ENCODE results near the gene TCTN1.
"Not testable (repeated sequence)": the region's sequence is repeated elsewhere in the genome, so short reads cannot be mapped to it uniquely, and the experiment has no call there.

Gene TCTN1

DNA sequence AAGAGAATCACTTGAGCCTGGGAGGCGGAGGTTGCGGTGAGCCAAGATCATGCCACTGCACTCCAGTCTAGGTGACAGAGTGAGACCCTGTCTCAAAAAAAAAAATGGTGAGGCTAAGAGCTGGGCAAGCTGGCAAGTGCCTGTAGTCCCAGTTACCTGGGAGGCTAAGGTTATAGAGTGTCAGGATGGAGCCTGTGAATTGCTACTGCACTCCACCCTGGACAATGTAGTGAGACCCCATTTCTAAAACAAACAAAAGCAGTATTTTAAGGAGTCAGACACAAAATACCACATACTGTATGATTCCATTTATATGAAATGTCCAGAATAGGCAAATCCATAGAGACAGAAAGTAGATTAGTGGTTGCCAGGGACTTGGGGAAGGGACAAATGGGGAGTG is 26.8 kb upstream of the TCTN1 start:
- not testable (repeated sequence) for DNase-seq

DNA sequence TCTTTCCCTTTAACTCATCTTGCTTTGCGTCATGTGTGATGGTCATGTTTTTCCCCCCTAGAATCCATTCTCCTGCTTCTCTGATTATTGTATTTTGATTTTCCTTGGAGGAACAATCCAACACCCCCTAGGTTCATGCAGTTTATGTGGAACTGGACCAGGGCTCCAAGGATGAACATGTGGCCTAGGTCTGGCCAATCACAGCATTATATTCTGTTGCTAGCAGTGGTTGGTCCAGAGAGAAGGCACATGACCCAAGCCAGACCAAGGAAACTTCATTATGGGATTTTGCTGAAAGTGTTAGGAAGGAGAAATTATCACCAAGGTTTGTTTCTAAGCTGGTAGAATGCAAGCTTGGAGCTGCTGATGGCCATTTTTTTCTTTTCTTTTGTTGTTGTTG is 23.9 kb upstream of the TCTN1 start:
- no peak for DNase-seq

DNA sequence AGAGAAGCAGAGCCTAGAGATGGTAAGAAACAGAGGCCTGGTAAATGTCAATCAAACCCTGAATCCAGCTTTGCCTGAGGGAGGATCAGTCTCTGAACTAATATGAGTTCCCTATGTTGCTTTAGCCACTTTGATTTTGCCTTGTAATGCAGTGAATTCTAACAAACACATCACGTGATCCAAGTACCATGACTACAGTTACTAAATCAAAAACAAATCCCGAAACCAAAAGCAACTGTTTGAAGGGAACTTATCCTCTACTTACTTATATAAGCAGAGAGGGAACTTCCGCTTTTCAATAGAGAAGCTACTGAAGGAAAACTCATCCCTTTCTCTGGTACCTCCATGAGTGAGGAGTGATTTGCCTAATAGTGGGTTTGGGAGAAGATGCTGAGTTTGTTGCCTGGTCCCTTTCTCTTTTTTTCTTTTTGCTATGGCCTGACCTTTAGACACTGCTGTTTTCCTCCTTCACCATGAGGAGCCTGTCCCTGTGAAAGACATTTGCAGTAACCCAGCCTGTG is 23.1 kb upstream of the TCTN1 start:
- DNase-seq = no peak

DNA sequence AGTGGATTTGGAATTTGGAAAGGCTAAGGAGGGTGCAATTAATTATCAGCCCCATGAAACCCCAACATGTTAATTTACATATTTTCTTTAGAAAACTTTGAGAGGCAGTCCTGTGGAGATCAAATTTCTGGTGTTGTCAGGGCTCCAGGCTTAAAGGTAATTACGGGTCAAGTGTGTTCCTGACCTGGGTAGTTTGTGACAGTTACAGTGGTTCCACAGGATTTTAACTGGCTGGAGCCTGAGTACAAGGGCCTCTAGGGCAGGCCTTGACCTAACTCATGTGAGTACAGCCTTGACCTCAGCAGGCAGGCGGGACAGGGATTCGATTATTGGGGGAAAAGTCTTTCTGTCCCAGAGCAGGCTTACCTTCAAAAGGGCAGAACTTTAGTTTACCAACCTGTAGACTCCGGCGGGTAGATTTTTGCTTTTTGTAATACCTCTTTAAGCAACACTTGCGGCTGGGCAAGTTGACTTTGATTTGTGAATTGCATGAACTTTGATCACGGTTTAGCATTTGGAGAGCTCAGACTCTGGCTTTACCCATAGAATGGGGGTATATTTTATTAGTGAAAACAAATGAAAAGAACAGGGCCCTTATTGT is 22.4 kb upstream of the TCTN1 start:
- DNase-seq = no peak

DNA sequence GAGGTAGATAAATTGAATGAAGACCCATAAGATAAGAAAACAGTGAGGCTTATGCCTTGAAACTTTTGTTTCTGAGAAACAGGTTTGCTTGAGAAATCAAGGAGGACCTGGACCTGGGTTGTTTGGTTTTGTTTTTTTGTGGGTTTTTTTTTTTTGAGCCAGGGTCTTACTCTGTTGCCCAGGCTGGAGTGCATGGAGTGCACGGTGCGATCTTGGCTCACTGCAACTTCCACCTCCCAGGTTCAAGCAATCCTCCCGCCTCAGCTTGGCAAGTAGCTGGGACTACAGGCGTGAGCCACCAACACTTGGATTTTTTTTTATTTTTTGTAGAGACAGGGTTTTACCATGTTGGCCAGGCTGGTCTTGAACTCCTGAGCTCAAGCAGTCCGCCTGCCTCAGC is 21.9 kb upstream of the TCTN1 start:
- no peak for DNase-seq

DNA sequence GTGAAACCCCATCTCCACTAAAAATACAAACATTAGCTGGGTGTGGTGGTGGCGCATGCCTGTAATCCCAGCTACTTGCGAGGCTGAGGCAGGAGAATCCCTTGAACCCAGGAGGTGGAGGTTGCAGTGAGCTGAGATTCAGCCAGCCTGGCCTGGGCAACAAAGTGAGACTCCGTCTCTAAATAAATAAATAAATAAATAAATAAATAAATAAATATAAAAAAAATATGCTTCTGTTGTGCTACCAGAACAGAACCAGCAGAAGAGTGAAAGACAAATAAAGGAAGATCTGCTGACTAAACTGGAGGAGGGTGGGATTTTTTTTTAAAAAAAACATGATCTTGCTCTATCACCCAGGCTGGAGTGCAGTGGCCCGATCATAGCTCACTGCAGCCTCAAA is 21.0 kb upstream of the TCTN1 start:
- not testable (repeated sequence) for DNase-seq

DNA sequence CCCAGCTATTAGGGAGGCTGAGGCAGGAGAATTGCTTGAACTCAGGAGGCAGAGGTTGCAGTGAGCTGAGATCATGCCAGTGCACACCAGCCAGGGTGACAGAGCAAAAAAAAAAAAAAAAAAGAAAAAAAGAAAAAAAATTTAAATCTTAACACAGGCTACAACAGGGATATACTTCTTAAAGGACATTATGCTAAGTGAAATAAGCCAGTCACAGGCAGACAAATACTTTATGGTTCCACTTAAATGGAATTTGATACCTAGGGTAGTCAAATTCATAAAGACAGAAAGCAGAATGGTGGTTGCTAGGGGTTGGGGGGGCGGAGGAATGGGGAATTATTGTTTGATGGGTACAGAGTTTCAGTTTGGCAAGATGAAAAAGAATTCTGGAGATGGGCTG is 16.0 kb upstream of the TCTN1 start:
- no peak for DNase-seq

DNA sequence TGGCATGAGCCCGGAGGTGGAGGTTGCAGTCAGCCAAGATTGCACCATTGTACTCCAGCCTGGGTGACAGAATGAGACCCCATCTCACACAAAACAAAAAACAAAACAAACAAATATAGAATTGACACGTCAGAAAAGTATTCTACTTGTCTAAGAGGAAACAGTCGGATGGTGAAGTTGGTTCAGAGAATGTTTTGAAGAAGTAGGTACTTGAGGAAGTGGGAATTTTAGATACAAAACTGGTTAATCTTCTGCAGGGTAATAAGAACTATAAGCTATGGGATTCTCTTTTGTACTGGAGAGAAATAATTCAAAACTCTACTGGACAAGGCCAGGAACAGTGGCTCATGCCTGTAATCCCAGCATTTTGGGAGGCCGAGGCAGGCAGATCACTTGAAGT is 14.6 kb upstream of the TCTN1 start:
- DNase-seq = no peak

DNA sequence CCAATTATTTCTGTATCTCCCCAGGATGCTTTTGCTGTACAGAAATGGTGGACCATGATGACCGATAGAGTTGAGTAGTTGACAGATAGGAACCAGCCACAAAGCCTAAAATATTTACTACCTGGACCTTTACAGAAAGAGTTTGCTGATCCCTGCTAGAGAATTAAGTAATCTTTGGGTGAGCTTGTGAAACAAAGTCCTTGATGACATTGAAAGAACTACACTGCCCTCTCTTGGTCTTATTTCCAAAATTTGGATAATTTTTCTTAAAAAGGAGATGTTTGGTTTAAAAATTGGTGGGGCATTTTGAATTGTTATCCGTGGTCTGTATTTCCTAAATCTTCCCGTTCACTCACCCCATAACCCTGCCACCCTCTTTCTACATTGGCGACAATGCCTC is 13.7 kb upstream of the TCTN1 start:
- no peak for DNase-seq

DNA sequence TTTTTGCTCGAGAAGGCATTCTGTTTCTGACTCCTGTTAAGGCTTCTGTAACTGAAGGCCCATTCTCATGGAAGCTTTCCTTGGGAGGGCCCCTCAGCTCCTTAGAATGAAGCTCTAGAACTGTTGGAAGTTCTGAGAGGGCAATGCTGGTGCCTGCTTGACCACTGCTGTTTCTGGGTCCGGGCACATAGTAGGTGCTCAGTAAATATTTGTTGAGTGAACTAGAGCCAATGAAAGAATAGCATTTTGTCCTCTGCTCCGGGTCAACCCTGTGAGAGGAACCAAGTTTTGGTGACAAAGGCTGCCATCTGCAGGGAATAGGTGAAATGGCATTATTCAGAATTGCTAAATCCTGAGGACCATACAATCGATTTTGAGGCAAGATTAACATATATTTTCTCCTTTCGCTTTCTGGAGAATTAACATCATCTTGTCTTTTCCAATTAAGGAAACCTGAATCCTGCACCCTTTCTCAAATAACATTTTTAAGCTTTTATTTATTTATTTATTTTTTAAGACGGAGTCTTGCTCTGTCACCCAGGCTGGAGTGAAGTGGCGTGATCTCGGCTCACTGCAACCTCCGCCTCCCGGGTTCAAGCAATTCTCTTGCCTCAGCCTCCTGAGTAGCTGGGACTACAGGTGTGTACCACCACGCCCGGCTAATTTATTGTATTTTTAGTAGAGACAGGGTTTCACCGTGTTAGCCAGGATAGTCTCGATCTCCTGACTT is 11.7 kb upstream of the TCTN1 start:
- DNase-seq = peak; percentile 40

DNA sequence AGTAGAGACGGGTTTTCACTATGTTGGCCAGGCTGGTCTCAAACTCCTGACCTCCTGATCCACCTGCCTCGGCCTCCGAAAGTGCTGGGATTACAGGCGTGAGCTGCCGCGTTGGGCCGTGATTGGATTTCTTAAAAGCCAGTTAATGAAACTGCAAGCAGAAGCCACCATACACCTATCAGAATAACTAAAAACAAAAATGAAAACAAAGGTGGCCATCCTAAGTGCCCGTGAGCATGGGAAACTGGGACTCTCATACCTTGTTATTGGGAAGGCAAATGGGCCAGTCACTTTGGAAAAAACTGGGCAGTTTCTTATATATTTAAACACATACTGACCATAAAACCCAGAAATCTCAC is 7.7 kb upstream of the TCTN1 start:
- DNase-seq = no peak

DNA sequence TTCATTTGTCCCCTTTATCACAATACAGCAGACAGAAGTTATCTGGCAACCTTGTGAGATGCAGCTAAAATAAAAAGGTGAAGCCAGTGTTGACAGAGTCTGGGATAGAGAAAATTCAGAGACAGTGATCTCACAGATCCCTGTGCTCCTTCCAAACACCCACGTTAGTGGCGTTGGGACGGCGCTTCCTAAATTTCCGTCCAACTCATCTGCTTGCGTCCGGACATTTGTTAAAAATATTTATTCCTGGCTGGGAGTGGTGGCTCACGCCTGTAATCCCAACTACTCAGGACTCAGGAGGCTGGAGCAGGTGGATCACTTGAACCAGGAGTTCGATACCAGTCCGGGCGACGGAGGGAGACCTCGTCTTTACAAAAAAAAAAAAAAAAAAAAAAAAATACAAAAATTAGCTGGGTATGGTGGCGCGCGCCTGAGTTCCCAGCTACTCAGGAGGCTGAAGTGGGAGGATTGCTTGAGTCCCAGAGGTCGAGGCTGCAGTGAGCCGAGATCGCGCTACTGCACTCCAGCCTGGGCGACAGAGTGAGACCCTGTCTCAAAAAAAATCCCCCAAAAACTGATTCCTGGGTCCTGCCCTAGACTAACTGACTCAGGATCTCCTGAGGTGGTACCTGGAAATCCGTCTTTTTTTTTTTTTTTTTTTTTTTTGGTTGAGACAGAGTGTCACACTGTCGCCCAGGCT is 708 bp upstream of the TCTN1 start:
- DNase-seq = peak; percentile 7

DNA sequence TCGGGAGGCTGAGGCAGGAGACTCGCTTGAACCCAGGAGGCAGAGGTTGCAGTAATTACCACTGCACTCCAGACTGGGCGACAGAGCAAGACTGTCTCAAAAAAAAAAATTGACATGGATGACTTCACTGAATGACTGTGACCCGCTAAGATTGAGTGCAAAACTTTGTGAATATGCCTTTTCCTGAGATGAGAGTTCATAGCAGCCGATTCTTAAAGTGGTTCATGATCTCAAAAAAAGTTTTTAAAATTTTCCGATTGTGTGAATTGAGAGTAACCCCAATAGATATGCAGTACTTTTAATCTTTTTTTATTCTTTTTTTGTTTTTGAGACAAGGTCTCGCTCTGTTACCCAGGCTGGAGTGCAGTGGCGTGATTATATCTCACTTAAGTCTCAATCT is 1.2 kb downstream of the TCTN1 start:
- no peak for DNase-seq

DNA sequence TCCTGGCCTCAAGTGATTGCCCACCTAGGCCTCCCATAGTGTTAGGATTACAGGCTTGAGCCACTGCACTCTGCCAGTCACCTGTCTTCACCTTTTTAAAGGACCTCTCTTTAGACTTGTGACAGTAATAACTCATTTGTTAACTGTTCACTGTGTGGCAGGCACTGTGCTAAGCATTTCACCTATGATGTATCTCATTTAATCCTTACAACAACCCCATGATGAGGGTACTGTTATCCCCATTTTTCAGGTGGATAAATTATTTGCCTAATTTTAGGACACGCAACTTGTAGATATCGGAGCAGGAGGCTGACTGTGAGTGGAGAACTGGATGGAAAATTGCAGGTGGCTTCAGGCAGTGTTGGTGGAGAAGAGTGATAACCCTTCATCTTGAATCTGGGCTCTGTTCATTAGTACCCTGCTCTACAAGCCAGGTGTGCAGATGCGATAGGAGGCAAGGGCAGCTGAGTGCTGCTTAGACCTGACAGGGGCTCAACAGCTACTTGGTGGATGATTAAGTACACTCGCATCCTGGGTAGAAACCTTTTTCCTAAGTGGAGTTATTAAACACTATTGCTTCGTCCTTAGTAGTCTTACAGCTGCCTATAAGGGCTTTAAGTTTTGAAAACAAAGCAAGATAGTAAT is 2.7 kb downstream of the TCTN1 start:
- DNase-seq = no peak

DNA sequence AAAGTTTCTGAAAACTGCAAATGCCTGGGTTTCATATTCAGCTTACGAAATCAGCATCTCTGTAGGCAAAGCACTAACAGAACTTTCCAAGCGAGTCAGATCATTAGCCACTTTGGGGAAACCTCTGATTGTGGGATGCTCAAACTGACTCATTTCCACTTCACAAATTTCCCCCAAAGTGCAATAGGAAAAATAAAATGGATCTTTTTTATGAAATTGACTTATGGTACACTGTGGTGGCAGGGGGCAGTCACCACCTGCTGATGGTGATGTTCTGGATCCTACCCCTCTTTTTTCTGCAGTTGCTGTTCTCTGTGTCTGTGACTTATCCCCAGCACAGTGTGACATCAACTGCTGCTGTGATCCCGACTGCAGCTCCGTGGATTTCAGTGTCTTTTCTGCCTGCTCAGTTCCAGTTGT is 5.6 kb downstream of the TCTN1 start:
- no peak for DNase-seq

DNA sequence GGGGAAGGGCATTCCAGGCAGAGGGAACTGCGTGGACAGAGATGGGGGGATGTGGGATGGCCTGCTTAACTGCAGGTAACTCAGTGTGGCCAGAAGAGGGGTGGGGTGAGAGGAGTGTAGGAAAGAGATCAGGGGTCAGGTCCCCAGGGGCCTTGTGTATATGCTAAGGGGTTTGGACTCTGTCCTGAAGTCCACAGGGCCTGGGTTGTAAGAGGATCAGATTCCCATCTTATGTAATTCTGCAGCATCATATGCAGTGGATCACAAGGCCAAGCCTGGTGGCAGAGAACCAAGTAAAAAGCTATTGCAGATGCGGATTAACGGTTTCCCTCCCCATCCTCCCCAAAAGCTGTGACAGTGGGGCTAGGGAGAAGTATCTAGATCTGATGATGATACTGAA is 8.7 kb downstream of the TCTN1 start:
- DNase-seq = no peak

DNA sequence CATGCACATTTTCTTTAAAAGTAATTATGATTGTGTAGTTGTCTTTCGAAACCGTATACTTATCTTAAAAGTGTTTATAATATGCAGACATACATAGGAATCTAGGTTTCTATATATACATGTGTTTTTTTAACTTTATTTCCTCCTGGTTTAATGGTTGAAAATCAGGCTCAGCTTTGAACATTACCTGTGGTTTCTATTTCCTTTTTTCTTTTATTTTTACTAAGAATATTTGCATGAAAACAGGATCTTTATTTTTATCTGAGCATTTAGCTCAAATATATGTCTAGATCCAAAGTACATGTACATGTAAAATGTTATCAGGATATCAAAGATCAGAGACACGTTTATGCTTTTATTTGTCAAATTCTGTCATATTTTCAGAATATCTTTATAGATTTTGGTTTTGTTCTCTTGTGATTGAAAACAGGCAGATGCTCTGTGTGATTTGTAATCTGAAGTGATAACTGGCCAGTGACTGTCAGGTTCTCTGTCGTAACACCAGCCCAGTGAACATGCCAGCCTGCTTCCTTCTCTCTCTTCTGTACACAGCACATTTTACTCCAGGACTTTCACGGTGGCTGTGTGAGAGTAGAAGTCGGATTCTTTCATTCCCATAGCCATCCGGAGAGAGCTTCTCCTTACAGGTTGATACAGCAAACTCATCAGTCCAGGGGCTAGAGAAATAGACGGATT is 13.7 kb downstream of the TCTN1 start:
- DNase-seq = no peak

DNA sequence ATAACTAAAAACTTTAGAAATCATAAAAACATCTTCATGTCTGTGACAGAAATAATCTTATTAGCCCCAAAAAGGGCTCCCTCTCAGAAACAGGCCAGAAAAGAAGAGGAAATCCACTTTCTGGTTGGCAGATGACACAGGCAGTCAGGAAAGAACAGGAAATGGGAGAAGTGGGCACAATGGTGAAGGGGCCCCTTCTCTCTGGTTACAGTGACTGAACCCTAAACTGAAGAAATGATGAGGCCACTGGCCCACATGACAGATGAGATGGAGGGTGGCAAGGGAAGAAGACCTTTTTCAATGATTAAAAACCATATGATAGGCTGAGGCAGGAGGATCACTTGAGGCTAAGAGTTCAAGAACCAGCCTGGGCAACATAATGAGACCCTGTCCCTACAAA is 21.1 kb downstream of the TCTN1 start:
- DNase-seq = no peak

DNA sequence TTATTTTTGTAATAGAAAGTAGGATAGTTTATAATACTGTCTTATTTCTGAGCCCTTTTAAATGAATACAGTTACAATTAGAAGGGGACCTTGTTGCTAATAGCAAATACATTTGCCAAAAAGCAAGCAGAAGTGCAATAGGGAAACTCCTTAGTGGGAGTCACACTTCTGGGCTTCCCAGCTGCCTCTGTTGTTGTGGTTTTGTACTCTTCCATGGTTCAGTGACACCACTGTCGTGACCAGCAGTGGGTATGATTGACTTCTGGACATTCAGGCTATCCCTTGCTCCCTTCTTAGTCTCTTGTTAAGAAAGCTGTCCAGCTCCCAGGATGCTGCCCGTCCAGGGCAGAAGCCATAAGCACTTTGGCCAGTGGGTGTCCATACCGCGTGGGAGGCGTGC is 22.6 kb downstream of the TCTN1 start:
- DNase-seq = no peak

DNA sequence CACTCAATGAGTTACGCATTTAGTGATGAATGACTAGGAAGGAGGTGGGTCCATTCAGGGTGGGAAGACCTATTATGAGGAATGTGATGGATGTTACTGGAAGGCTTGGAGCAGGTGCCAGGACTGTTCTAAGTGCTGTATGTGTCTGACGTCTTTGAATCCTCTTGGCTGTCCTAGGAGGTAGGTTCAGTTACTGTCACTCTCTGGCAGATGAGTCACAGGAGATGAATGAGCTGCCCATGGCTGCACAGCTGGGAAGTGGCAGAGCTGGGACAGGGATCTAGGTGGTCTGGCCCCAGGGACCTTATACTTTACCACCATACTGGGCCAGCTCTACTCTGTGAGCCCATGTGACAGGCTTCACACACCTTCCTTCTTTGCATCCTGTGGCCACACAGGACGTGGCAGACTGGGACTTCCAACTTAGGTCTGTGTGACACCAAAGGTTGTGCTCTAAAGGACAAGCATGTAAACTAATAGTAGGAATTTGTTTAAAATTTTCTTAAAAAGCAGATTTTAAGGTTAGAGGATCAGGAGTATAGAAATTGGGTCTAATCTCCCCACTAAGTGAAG is 24.0 kb downstream of the TCTN1 start:
- no peak for DNase-seq

DNA sequence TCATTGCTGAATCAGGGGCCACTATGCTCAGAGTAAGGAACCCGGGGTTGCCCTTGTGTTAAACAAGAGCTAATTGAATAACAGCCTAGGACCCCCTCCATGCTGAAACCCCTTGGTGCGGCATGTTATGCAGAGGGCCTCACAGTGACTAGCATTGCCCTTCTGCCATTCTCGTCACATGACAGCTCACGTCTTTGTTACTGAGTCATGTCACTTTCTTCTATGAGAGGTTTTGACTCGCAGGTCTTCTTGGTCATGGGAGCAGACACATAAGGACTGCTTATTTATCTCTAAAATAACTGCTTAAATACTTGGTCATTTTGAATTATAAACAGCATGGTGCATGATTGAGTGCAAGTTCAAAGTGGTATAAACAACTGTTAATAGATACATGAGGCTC is 24.9 kb downstream of the TCTN1 start:
- DNase-seq = no peak

DNA sequence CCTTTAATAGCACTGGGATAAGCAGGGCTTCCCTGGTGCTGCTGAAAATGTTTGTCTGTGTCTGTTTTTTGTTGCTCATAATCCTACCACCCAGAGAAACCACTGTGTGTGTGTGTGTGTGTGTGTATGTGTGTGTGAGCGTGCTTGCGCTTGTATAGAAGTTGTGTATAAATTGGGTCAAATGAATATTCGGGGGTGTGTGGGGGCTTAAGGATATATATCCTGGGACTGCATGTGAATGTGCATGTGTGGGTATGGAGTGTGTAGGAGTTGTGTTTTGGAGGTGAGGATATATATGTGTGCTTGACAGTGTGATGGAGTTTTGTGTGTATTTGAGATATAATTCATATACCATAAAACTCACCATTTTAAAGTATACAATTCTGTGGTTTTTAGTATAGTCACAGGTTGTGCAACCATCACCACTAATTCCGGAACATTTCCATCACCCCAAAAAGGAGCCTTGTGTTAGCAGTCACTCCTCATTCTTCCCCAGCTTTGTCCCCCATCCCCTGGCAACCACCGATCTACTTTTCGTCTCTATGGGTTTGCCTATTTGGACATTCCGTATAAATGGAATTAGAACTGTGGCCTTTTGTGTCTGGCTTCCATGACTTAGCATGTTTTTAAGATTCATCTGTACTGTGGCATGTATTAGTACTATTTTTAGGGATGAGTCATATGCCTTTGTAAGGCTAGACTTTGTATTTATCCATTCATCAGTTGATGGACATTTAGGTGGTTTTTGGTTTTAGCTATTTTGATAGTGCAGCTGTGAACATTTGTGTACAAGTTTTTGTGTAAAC is 25.6 kb downstream of the TCTN1 start:
- DNase-seq = no peak
